KMS-11 (cell line): Measurements from ENCODE around the gene MRPL12.
"Not testable (repeated sequence)": the region's sequence is repeated elsewhere in the genome, so short reads cannot be mapped to it uniquely, and the experiment has no call there.

Source experiments
- H2AFZ ChIP-seq: fragments of 200-600 bp; sonication (generic); 2 replicates; pipeline ENCODE4 v1.6.1; 2016; ENCODE audit warnings: antibody characterized with exemption, mixed run types, low read depth
- H3K27ac ChIP-seq: fragments of 200-600 bp; sonication (generic); 2 replicates; pipeline ENCODE4 v1.6.1; 2016; ENCODE audit warnings: mild to moderate bottlenecking, mixed run types
- H3K27me3 ChIP-seq: fragments of 200-600 bp; sonication (generic); 2 replicates; pipeline ENCODE4 v1.6.1; 2017; ENCODE audit warnings: mild to moderate bottlenecking, low read depth, mixed run types, moderate library complexity; ENCODE audit not compliant: insufficient read depth
- H3K36me3 ChIP-seq: fragments of 200-600 bp; sonication (generic); 2 replicates; pipeline ENCODE4 v1.6.1; 2017; ENCODE audit warnings: mild to moderate bottlenecking, mixed run types; ENCODE audit not compliant: insufficient read depth
- H3K4me1 ChIP-seq: fragments of 200-600 bp; sonication (generic); 2 replicates; pipeline ENCODE4 v1.6.1; 2016; ENCODE audit warnings: mild to moderate bottlenecking, low read depth, mixed run types; ENCODE audit not compliant: poor library complexity, severe bottlenecking
- H3K4me2 ChIP-seq: fragments of 200-600 bp; sonication (generic); 2 replicates; pipeline ENCODE4 v1.7.0; 2016; ENCODE audit warnings: mild to moderate bottlenecking, mixed run types
- H3K4me3 ChIP-seq: fragments of 200-600 bp; sonication (generic); IDR thresholded peaks from 2 replicates; pipeline ENCODE4 v1.6.1; 2017; ENCODE audit warnings: low read depth, low read length, mixed read lengths; ENCODE audit not compliant: insufficient read depth
- H3K79me2 ChIP-seq: fragments of 200-600 bp; sonication (generic); 2 replicates; pipeline ENCODE4 v1.6.1; 2016; ENCODE audit warnings: low read depth, mixed run types; ENCODE audit not compliant: insufficient read depth
- H3K9ac ChIP-seq: fragments of 200-600 bp; sonication (generic); 2 replicates; pipeline ENCODE4 v1.6.1; 2016; ENCODE audit warnings: mild to moderate bottlenecking, mixed run types
- H4K20me1 ChIP-seq: fragments of 200-600 bp; sonication (generic); 2 replicates; pipeline ENCODE4 v1.6.1; 2016; ENCODE audit warnings: mild to moderate bottlenecking, mixed run types; ENCODE audit not compliant: insufficient read depth
- CTCF ChIP-seq: fragments of 200-600 bp; sonication (generic); conservative IDR thresholded peaks from 2 replicates; pipeline ENCODE4 v1.6.1; 2017; ENCODE audit warnings: low read depth, mild to moderate bottlenecking, antibody characterized with exemption, low read length, moderate library complexity, mixed read lengths

MRPL12 gene

GRCh38 chr17:81737947-81738800, 35.0 kb downstream of the MRPL12 start:
- H3K9ac ChIP-seq: no peak overlapping the region
- H2AFZ ChIP-seq: no peak overlapping the region
- H3K36me3 ChIP-seq: no peaks in the 10 kb centered on the region
- H3K27ac ChIP-seq: no peak overlapping the region
- no peaks in the 10 kb centered on the region for H3K79me2 ChIP-seq
- no peak overlapping the region for H3K4me2 ChIP-seq
- peaks cover 40% of the 10 kb centered on the region; the same call in 1 of the 2 replicates for H3K27me3 ChIP-seq
- TF ChIP-seq CTCF: no peak
- no peak overlapping the region for H3K4me3 ChIP-seq
- H3K4me1 ChIP-seq: peaks cover 7% of the 10 kb centered on the region
- H4K20me1 ChIP-seq: no peaks in the 10 kb centered on the region

GRCh38 chr17:81738801-81739393, 35.7 kb downstream of the MRPL12 start:
- Histone ChIP-seq H3K36me3 (no peaks in the 10 kb centered on the region), H3K79me2 (no peaks in the 10 kb centered on the region), H3K27ac (no peak overlapping the region), H4K20me1 (no peaks in the 10 kb centered on the region), H3K27me3 (peaks cover 37% of the 10 kb centered on the region; the same call in 1 of the 2 replicates), H3K9ac (no peak overlapping the region), H3K4me3 (no peak overlapping the region), H3K4me1 (peaks cover 1% of the 10 kb centered on the region), H3K4me2 (no peak overlapping the region), H2AFZ (no peak overlapping the region)
- no peak for TF ChIP-seq CTCF

GRCh38 chr17:81739593-81739992, 36.4 kb downstream of the MRPL12 start:
- not testable (repeated sequence) for H3K79me2 ChIP-seq, H3K9ac ChIP-seq, H3K27ac ChIP-seq, H3K36me3 ChIP-seq, H2AFZ ChIP-seq, H3K4me1 ChIP-seq, H3K4me3 ChIP-seq, H4K20me1 ChIP-seq, H3K4me2 ChIP-seq
- H3K27me3 ChIP-seq: peaks cover 37% of the 10 kb centered on the region; the same call in 1 of the 2 replicates

GRCh38 chr17:81740395-81740961, 37.3 kb downstream of the MRPL12 start:
- Histone ChIP-seq H3K9ac (no peak overlapping the region), H3K27me3 (peaks cover 37% of the 10 kb centered on the region; the same call in 1 of the 2 replicates), H3K4me2 (no peak overlapping the region), H3K79me2 (no peaks in the 10 kb centered on the region), H2AFZ (no peak overlapping the region), H3K36me3 (no peaks in the 10 kb centered on the region), H4K20me1 (no peaks in the 10 kb centered on the region), H3K4me3 (no peak overlapping the region), H3K27ac (no peak overlapping the region), H3K4me1 (no peaks in the 10 kb centered on the region)
- no peak for TF ChIP-seq CTCF
